Upper lobe of right lung (tissue), 1 donor: ENCODE data around the gene PTPRC. TPM values are rescaled to one million over a fixed set of nuclear protein-coding genes. Genes with fewer than 3 reads are reported as not detected.

Experiments used
- ATAC-seq: fragments of 200-7000 bp; cut with Tn5 transposase; one replicate; pipeline ENCODE4 v1.9.1; 2020; ENCODE audit warnings: mild to moderate bottlenecking, moderate library complexity
- DNase-seq: peaks from one replicate; pipeline ENCODE4 v3.0.0-alpha.2; 2020
- H3K27ac ChIP-seq: fragments of 200-600 bp; one replicate; pipeline ENCODE4 v1.8.0; 2022
- H3K27me3 ChIP-seq: fragments of 200-600 bp; one replicate; pipeline ENCODE4 v1.8.0; 2022; ENCODE audit warnings: mild to moderate bottlenecking
- H3K36me3 ChIP-seq: fragments of 200-600 bp; one replicate; pipeline ENCODE4 v1.8.0; 2022
- H3K4me1 ChIP-seq: fragments of 200-600 bp; one replicate; pipeline ENCODE4 v1.8.0; 2022
- H3K4me3 ChIP-seq: fragments of 200-600 bp; one replicate; pipeline ENCODE4 v1.8.0; 2022; ENCODE audit warnings: mild to moderate bottlenecking
- H3K9me3 ChIP-seq: fragments of 200-600 bp; one replicate; pipeline ENCODE4 v1.8.0; 2022
- intact Hi-C: fragments of 100-400 bp; cut with DNase I; formaldehyde crosslinking; loops from one replicate; pipeline ENCODE4 v1.11.0; 2022
- total RNA-seq: library from RNA; stranded (reverse); fragmentation: NEBNext Ultra II Directional; extraction: Animal tissue kit (Norgen Biotek cat#: 25700); gene quantifications from one replicate; pipeline ENCODE4 v1.2.1, GENCODE V29; 2021
- TF ChIP-seq, protein P1 (sequence below): fragments of 200-600 bp; IDR thresholded peaks from one replicate; pipeline ENCODE4 v1.8.0; 2022; ENCODE audit warnings: antibody characterized with exemption
- donor health status: DM: no; HTN: yes; CAD: no; lungs with severe emphysema.

PTPRC gene
- total RNA-seq, 1 donor from 2014 or later, result 127 TPM

DNA sequence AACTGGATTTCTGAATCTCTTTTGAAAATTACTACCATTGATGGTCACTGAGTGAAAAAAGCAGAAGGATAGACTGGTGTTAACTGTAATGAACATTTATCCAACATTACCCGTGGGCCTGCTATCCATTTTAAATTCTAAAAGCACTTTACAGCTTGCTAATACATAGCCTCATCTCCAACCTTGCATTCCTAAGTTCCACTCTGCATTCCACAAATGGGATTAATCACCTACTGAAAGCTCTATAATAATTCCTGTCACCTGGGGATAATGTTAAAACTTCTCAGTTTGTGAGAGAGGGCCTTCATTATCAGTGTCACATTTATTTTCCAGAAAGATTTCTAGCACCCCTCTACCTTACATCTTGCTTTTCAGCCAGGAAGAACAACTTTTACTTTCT, 38.2 kb downstream of the PTPRC start:
- intact Hi-C loops, result no loop called here
- Histone ChIP-seq H3K27me3 (no peaks in the 10 kb centered on the region), H3K36me3 (no peaks in the 10 kb centered on the region), H3K4me1 (peaks cover 19% of the 10 kb centered on the region), H3K9me3 (no peaks in the 10 kb centered on the region), H3K4me3 (no peak overlapping the region), H3K27ac (no peak overlapping the region)
- TF ChIP-seq, protein P1, sequence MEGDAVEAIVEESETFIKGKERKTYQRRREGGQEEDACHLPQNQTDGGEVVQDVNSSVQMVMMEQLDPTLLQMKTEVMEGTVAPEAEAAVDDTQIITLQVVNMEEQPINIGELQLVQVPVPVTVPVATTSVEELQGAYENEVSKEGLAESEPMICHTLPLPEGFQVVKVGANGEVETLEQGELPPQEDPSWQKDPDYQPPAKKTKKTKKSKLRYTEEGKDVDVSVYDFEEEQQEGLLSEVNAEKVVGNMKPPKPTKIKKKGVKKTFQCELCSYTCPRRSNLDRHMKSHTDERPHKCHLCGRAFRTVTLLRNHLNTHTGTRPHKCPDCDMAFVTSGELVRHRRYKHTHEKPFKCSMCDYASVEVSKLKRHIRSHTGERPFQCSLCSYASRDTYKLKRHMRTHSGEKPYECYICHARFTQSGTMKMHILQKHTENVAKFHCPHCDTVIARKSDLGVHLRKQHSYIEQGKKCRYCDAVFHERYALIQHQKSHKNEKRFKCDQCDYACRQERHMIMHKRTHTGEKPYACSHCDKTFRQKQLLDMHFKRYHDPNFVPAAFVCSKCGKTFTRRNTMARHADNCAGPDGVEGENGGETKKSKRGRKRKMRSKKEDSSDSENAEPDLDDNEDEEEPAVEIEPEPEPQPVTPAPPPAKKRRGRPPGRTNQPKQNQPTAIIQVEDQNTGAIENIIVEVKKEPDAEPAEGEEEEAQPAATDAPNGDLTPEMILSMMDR, result no peak
- DNase-seq, result no peak
- ATAC-seq, result no peak

DNA sequence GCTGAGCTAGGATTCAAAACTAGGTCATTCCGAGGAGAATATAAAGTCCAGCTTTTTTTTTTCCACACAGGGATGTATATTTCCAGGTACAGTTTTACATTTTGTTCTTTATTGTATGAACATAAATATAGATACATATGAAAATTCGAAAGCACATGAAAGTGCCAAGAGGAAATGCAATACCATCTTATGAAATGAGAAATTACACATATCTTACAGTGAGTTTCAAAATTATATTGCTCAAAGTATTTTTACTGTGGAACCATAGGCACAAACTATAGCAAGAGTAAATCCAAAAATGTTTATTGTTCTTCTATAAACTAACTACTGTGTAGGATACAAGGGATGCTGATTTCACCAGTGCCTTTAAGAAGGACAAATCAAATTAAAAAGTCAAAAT, 39.0 kb downstream of the PTPRC start:
- Histone ChIP-seq H3K9me3 (no peaks in the 10 kb centered on the region), H3K27ac (peak overlapping the region; percentile 56), H3K27me3 (no peaks in the 10 kb centered on the region), H3K4me1 (peaks cover 25% of the 10 kb centered on the region), H3K36me3 (no peaks in the 10 kb centered on the region), H3K4me3 (no peak overlapping the region)
- TF ChIP-seq, protein P1, result no peak
- intact Hi-C loops, result no loop called here
- ATAC-seq (no peak), DNase-seq (no peak)

DNA sequence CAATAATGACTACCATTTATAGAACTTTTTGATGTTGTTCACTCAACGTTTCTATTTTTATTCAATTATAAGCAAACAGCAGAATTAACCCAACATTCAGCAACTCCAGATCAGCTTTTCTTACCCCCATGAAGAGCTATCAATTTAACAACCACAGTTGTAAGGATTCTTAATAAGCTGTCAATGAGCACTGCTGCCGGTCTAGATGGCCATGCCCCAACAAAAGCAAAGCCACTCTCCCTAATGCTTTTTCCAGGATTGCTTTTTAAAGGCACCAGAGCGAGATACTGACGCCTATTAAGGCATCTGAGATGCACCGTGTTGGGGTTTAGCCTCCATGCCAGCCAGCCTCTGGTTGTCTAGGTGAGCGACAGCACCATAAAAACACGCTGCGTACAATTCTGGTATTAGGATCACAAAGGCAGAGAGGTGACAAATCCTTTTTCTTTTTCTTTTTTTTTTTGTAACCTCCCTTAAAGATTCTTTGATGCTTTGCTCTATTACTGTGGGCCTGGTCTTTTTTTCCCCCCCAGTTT, 39.5 kb downstream of the PTPRC start:
- TF ChIP-seq, protein P1, result no peak
- Histone ChIP-seq H3K27ac (peak overlapping the region; percentile 56), H3K27me3 (no peaks in the 10 kb centered on the region), H3K9me3 (no peaks in the 10 kb centered on the region), H3K36me3 (no peaks in the 10 kb centered on the region), H3K4me1 (peaks cover 29% of the 10 kb centered on the region), H3K4me3 (no peak overlapping the region)
- DNase-seq, result no peak
- intact Hi-C loops, result no loop called here
- ATAC-seq, result no peak

DNA sequence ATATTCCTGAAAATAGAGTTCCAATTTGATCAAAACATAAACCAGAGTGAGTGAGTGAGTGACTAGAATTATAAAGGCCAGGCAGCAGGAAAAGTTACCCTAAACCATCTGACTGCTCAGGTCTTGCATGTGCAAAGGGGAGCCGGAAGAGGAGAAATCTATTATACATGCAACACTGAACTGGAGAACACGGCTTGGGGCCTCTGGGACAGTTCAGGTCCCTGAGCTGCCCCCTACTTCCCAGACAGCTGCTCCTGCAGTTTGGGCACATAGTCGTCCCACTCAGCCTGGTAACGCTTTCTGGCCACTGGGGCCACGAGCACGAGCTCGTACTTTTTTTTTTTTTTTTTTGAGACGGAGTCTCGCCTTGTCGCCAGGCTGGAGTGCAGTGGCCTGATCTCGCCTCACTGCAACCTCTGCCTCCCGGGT, 40.1 kb downstream of the PTPRC start:
- intact Hi-C loops, result no loop called here
- ATAC-seq (no peak), DNase-seq (no peak)

DNA sequence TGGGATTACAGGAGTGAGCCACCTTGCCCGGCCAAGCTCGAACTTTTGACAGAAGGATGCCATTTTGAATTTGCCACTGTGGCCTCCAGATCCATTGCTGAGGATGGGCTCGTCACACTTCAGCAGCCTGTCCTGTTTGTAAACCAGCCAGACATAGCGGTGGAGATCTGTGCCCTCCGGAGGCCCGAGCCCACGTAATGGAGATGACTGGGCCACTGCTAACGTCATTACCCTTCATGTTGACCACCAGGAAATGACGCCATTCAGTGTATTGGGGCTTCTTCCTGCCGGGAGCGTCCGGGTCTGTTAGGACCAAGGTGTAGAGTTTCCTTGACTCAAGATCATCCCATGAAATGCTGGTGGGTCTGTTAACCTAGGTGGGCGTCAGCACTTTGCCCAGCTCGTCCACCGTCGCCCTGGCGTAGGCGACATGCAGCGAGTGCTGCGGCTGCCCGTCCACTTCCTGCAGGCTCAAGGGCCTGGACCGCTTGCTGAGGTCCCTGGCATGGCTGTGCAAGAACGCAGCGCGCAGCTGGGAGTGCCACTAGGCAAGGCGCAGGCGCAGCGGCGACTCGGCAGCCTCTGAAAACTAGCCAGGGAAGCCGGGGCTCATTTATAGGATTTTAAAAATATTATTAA, 40.8 kb downstream of the PTPRC start:
- Histone ChIP-seq H3K9me3 (no peaks in the 10 kb centered on the region), H3K27ac (peak overlapping the region; percentile 51), H3K4me3 (no peak overlapping the region), H3K27me3 (no peaks in the 10 kb centered on the region), H3K36me3 (no peaks in the 10 kb centered on the region), H3K4me1 (peaks cover 33% of the 10 kb centered on the region)
- intact Hi-C loops, result no loop called here
- TF ChIP-seq, protein P1, result no peak
- ATAC-seq, result no peak
- DNase-seq, result no peak

More for the DNA sequence above, 40.1 kb downstream of the PTPRC start:
- Histone ChIP-seq H3K27me3 (no peaks in the 10 kb centered on the region), H3K36me3 (no peaks in the 10 kb centered on the region), H3K9me3 (no peaks in the 10 kb centered on the region), H3K27ac (peak overlapping the region; percentile 51), H3K4me1 (peaks cover 33% of the 10 kb centered on the region), H3K4me3 (no peak overlapping the region)
- TF ChIP-seq, protein P1, result no peak
